Suprapubic skin (tissue), 4 donors: ENCODE results near the gene WNT7A. TPM values are rescaled to one million over a fixed set of nuclear protein-coding genes. Genes with fewer than 3 reads are reported as not detected.

Experiments
- DNase-seq, 2 donors: peaks; one replicate each; pipeline ENCODE4 v3.0.0-alpha.2; 2019; ENCODE audit warnings: low spot score in 2 of 2
- H3K27ac ChIP-seq: fragments of 200-600 bp; sonication (generic); one replicate; pipeline ENCODE4 v1.5.1; 2019
- H3K27me3 ChIP-seq: fragments of 200-600 bp; sonication (generic); one replicate; pipeline ENCODE4 v1.5.1; 2019
- H3K36me3 ChIP-seq: fragments of 200-600 bp; sonication (generic); one replicate; pipeline ENCODE4 v1.5.1; 2019
- H3K4me1 ChIP-seq: fragments of 200-600 bp; sonication (generic); one replicate; pipeline ENCODE4 v1.5.1; 2019
- H3K4me3 ChIP-seq: fragments of 200-600 bp; sonication (generic); one replicate; pipeline ENCODE4 v1.5.1; 2019; ENCODE audit warnings: mild to moderate bottlenecking
- H3K9me3 ChIP-seq: fragments of 200-600 bp; sonication (generic); one replicate; pipeline ENCODE4 v1.5.1; 2019
- CTCF ChIP-seq, 2 donors: fragments of 200-600 bp in 1 of 2; fragments of 450-650 bp in 1 of 2; sonication (generic) in 1 of 2; IDR thresholded peaks; one replicate each; pipeline ENCODE4 v1.5.1; 2016 to 2019; ENCODE audit warnings: antibody characterized with exemption in 2 of 2, mild to moderate bottlenecking in 1 of 2, moderate library complexity in 1 of 2
- EP300 ChIP-seq: sonication (generic); formaldehyde crosslinking; IDR thresholded peaks from one replicate; pipeline ENCODE4 v1.6.1; 2017; ENCODE audit warnings: antibody characterized with exemption
- POLR2A ChIP-seq, 2 donors: fragments of 450-650 bp; IDR thresholded peaks; one replicate each; pipeline ENCODE4 v1.6.1; 2017; ENCODE audit warnings: antibody characterized with exemption in 2 of 2, mild to moderate bottlenecking in 2 of 2, moderate library complexity in 2 of 2
- POLR2AphosphoS5 ChIP-seq, 3 donors: sonication (generic); formaldehyde crosslinking; IDR thresholded peaks; one replicate each; pipeline ENCODE4 v1.6.1; 2017; ENCODE audit warnings: antibody characterized with exemption in 3 of 3
- WGBS: methylation state at CpG from one replicate; pipeline ENCODE4 v1.1.5; 2018; 5-methylcytosine and 5-hydroxymethylcytosine counted together
- total RNA-seq, 4 donors: library from RNA; depleted of rRNA; stranded (reverse); fragments of >200 nt; gene quantifications; one replicate each; pipeline ENCODE4 v1.1.0, GENCODE V29; 2016

WNT7A gene
- total RNA-seq, 4 donors from 2014 or later: 1.1 to 3.9 (median 1.8) TPM

GRCh38 chr3:13839726-13840340, 40.0 kb downstream of the WNT7A start:
- TF ChIP-seq CTCF (IDR thresholded peaks at IDR 0.05): no peak
- Histone ChIP-seq H3K36me3 (no peaks in the 10 kb centered on the region), H3K4me3 (no peak overlapping the region), H3K9me3 (no peaks in the 10 kb centered on the region), H3K27me3 (peaks cover 37% of the 10 kb centered on the region), H3K4me1 (peaks cover 4% of the 10 kb centered on the region), H3K27ac (no peak overlapping the region)
- no peak for DNase-seq
- WGBS: 29% methylated on average over 5 of the region's 5 CpGs

- peaks cover 4% of the 10 kb centered on the region for H3K4me1 ChIP-seq
- H3K9me3 ChIP-seq: no peaks in the 10 kb centered on the region
- H3K27me3 ChIP-seq: peaks cover 39% of the 10 kb centered on the region
- H3K27ac ChIP-seq: no peak overlapping the region
- 49% methylated on average over 4 of the region's 4 CpGs for WGBS
- no peaks in the 10 kb centered on the region for H3K36me3 ChIP-seq
- no peak overlapping the region for H3K4me3 ChIP-seq
- no peak for TF ChIP-seq POLR2AphosphoS5 (IDR thresholded peaks at IDR 0.05)
- no peak for TF ChIP-seq CTCF (IDR thresholded peaks at IDR 0.05)
- TF ChIP-seq EP300: no peak
- no peak for TF ChIP-seq POLR2A (IDR thresholded peaks at IDR 0.05)
- DNase-seq: no peak
Observed at GRCh38 chr3:13839253-13839652, 40.6 kb downstream of the WNT7A start.

GRCh38 chr3:13838421-13838820, 41.5 kb downstream of the WNT7A start:
- Histone ChIP-seq H3K36me3 (no peaks in the 10 kb centered on the region), H3K9me3 (no peaks in the 10 kb centered on the region), H3K27me3 (peaks cover 39% of the 10 kb centered on the region), H3K4me3 (no peak overlapping the region), H3K4me1 (peaks cover 4% of the 10 kb centered on the region), H3K27ac (no peak overlapping the region)
- TF ChIP-seq POLR2A (IDR thresholded peaks at IDR 0.05): no peak
- TF ChIP-seq CTCF (IDR thresholded peaks at IDR 0.05): no peak
- WGBS: 83% methylated on average over 4 of the region's 4 CpGs
- DNase-seq: no peak

- peaks cover 4% of the 10 kb centered on the region for H3K4me1 ChIP-seq
- no peak overlapping the region for H3K4me3 ChIP-seq
- no peaks in the 10 kb centered on the region for H3K9me3 ChIP-seq
- TF ChIP-seq POLR2A (IDR thresholded peaks at IDR 0.05) (no peak), POLR2AphosphoS5 (IDR thresholded peaks at IDR 0.05) (no peak), CTCF (IDR thresholded peaks at IDR 0.05) (no peak), EP300 (no peak)
- no peak overlapping the region for H3K27ac ChIP-seq
- no peaks in the 10 kb centered on the region for H3K36me3 ChIP-seq
- peaks cover 39% of the 10 kb centered on the region for H3K27me3 ChIP-seq
- DNase-seq: no peak
- 80% methylated on average over 4 of the region's 10 CpGs for WGBS
Observed at GRCh38 chr3:13837751-13838150, 42.1 kb downstream of the WNT7A start.

GRCh38 chr3:13836658-13837587, 42.9 kb downstream of the WNT7A start:
- Histone ChIP-seq H3K36me3 (no peaks in the 10 kb centered on the region), H3K27ac (no peak overlapping the region), H3K4me1 (peaks cover 4% of the 10 kb centered on the region), H3K27me3 (peaks cover 42% of the 10 kb centered on the region), H3K4me3 (no peak overlapping the region), H3K9me3 (no peaks in the 10 kb centered on the region)
- TF ChIP-seq POLR2AphosphoS5 (IDR thresholded peaks at IDR 0.05) (no peak), CTCF (IDR thresholded peaks at IDR 0.05) (no peak), POLR2A (IDR thresholded peaks at IDR 0.05) (no peak), EP300 (no peak)
- no peak for DNase-seq
- WGBS: 65% methylated on average over 9 of the region's 12 CpGs
